Measurements from ENCODE around the gene BATF. TPM values are rescaled to one million over a fixed set of nuclear protein-coding genes. Genes with fewer than 3 reads are reported as not detected.

BATF gene
- total RNA-seq, 1 donor from 2014 or later = not detected

DNA sequence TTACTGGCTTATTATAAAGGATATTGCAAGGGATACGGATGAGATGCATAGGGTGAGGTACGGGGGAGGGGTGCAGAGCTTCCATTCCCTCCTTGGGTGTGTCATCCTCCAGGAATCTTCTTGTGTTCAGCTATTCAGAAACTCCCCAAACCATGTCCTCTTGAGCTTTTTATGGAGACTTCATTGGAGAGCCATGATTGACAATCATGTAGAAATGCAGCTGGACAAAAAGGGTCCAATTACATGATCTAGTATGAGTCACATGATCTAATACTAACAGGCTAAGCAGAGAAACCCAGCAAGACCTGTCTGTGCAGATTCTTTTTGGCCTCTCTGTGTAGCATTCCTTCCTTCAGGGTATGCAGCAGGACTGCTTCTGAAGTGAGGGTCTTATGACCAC is 32.2 kb downstream of the BATF start:
- no peak for TF ChIP-seq CTCF (IDR thresholded peaks at IDR 0.05)
- Mint-ChIP-seq H3K4me1 (ENCODE audit: low read depth) (peaks cover 5% of the 10 kb centered on the region), H3K27ac (ENCODE audit: unreplicated experiment) (no peak overlapping the region), H3K36me3 (ENCODE audit: low read depth) (no peaks in the 10 kb centered on the region), H3K4me3 (ENCODE audit: unreplicated experiment) (no peak overlapping the region), H3K9me3 (ENCODE audit: low read depth) (no peaks in the 10 kb centered on the region), H3K27me3 (ENCODE audit: low read depth) (peaks cover 25% of the 10 kb centered on the region)
- no peak for DNase-seq (ENCODE audit: low spot score)

GRCh38 chr14:75558440-75558839 is 36.2 kb downstream of the BATF start:
- H3K27me3 Mint-ChIP-seq (ENCODE audit: low read depth) = peaks cover 25% of the 10 kb centered on the region
- H3K4me3 Mint-ChIP-seq (ENCODE audit: unreplicated experiment) = no peak overlapping the region
- H3K27ac Mint-ChIP-seq (ENCODE audit: unreplicated experiment) = no peak overlapping the region

DNA sequence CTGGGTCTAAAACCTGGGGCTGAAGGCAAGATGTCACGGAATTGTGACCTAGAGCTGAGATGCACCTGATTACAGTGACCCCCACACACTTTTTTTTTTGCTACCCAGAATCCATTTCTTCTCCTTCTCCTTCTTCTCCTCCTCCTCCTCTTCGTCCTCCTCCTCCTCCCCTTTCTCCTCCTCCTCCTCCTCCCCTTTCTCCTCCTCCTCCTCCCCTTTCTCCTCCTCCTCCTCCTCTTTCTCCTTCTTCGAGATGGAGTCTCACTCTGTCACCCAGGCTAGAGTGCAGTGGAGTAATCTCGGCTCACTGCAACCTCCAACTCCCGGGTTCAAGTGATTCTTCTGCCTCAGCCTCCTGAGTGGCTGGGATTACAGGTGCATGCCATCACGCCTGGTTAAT is 36.8 kb downstream of the BATF start:
- Mint-ChIP-seq H3K4me3 (ENCODE audit: unreplicated experiment) (no peak overlapping the region), H3K36me3 (ENCODE audit: low read depth) (no peaks in the 10 kb centered on the region), H3K27me3 (ENCODE audit: low read depth) (peaks cover 24% of the 10 kb centered on the region), H3K27ac (ENCODE audit: unreplicated experiment) (no peak overlapping the region), H3K9me3 (ENCODE audit: low read depth) (no peaks in the 10 kb centered on the region), H3K4me1 (ENCODE audit: low read depth) (peaks cover 5% of the 10 kb centered on the region)
- no peak for TF ChIP-seq CTCF (IDR thresholded peaks at IDR 0.05)
- DNase-seq (ENCODE audit: low spot score) = no peak

More at GRCh38 chr14:75558440-75558839, 36.2 kb downstream of the BATF start:
- no peak for DNase-seq (ENCODE audit: low spot score)
- peaks cover 5% of the 10 kb centered on the region for H3K4me1 Mint-ChIP-seq (ENCODE audit: low read depth)
- no peak for TF ChIP-seq CTCF (IDR thresholded peaks at IDR 0.05)
- no peaks in the 10 kb centered on the region for H3K36me3 Mint-ChIP-seq (ENCODE audit: low read depth)
- no peaks in the 10 kb centered on the region for H3K9me3 Mint-ChIP-seq (ENCODE audit: low read depth)

DNA sequence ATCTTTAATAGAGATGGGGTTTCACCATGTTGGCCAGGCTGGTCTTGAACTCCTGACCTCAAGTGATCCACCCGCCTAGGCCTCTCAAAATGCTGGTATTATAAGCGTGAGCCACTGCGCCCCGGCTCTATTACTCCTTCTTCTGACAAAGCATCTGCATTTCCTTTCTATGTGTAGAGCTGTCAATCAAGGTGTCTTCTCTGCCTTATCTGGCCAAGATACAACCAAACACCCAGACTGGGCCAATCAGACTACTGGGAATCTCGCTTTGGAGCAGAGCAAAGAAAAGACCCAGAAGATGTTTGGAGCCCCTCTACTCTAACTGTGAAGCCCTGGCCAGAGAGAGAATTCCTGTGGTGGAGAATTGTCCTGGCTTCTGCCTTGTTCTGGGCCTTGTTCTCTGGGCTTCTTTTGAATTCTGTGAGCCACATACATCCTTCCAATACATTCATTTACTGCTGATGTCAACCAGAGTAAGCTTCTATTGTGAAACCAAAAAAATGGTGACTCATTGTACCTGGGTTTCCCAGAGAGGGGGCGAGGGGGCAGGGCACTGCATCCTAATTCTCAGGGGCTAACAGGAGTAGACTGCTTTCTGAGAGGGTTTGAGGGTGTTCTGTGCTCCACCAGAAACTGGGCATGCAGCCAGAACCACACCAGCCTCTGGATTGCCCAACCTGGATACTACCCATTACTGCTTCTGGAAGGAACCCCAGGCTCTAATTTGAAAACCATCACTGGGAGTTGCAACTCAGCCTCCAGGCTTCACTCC is 37.4 kb downstream of the BATF start:
- H3K27ac Mint-ChIP-seq (ENCODE audit: unreplicated experiment) = no peak overlapping the region
- H3K4me3 Mint-ChIP-seq (ENCODE audit: unreplicated experiment) = no peak overlapping the region
- TF ChIP-seq CTCF (IDR thresholded peaks at IDR 0.05) = no peak
- DNase-seq (ENCODE audit: low spot score) = no peak
- H3K9me3 Mint-ChIP-seq (ENCODE audit: low read depth) = no peaks in the 10 kb centered on the region
- peaks cover 27% of the 10 kb centered on the region for H3K27me3 Mint-ChIP-seq (ENCODE audit: low read depth)
- no peaks in the 10 kb centered on the region for H3K36me3 Mint-ChIP-seq (ENCODE audit: low read depth)
- peaks cover under 1% of the 10 kb centered on the region for H3K4me1 Mint-ChIP-seq (ENCODE audit: low read depth)

- no peaks in the 10 kb centered on the region for H3K4me1 Mint-ChIP-seq (ENCODE audit: low read depth)
- H3K27ac Mint-ChIP-seq (ENCODE audit: unreplicated experiment) = no peak overlapping the region
- H3K9me3 Mint-ChIP-seq (ENCODE audit: low read depth) = no peaks in the 10 kb centered on the region
- DNase-seq (ENCODE audit: low spot score) = no peak
- H3K36me3 Mint-ChIP-seq (ENCODE audit: low read depth) = peaks cover 2% of the 10 kb centered on the region
- peak; percentile 93 for TF ChIP-seq CTCF (IDR thresholded peaks at IDR 0.05)
- no peak overlapping the region for H3K4me3 Mint-ChIP-seq (ENCODE audit: unreplicated experiment)
- peaks cover 36% of the 10 kb centered on the region for H3K27me3 Mint-ChIP-seq (ENCODE audit: low read depth)
These were observed 38.8 kb downstream of the BATF start for GRCh38 chr14:75561013-75561432.

All from chondrocyte (in vitro differentiated cells).